HG03575 (cell line): Measurements from ENCODE around the gene GRIPAP1.
"Not testable (repeated sequence)": the region's sequence is repeated elsewhere in the genome, so short reads cannot be mapped to it uniquely, and the experiment has no call there.

Source experiments
- ATAC-seq: cut with Tn5 transposase; IDR thresholded peaks from one replicate; pipeline ENCODE4 v1.9.1; 2021; ENCODE audit not compliant: unreplicated experiment, insufficient number of reproducible peaks, low FRiP score; ENCODE audit errors: extremely low read depth

Gene GRIPAP1

GRCh38 chrX:48997865-48998264 lies 4.2 kb downstream of the GRIPAP1 start:
- no peak for ATAC-seq

- ATAC-seq, result no peak
Observed at GRCh38 chrX:48997455-48997854, 4.6 kb downstream of the GRIPAP1 start.

GRCh38 chrX:48996969-48997368 lies 5.1 kb downstream of the GRIPAP1 start:
- no peak for ATAC-seq

- no peak for ATAC-seq
Observed at GRCh38 chrX:48992341-48992740, 9.7 kb downstream of the GRIPAP1 start.

GRCh38 chrX:48989483-48989882 lies 12.6 kb downstream of the GRIPAP1 start:
- no peak for ATAC-seq

GRCh38 chrX:48983896-48984295 lies 18.2 kb downstream of the GRIPAP1 start:
- ATAC-seq, result no peak

- ATAC-seq, result no peak
Observed at GRCh38 chrX:48983081-48983480, 19.0 kb downstream of the GRIPAP1 start.

GRCh38 chrX:48981178-48981577 lies 20.9 kb downstream of the GRIPAP1 start:
- ATAC-seq, result no peak

GRCh38 chrX:48980341-48980740 lies 21.7 kb downstream of the GRIPAP1 start:
- not testable (repeated sequence) for ATAC-seq

- no peak for ATAC-seq
Observed at GRCh38 chrX:48978226-48978625, 23.8 kb downstream of the GRIPAP1 start.

- ATAC-seq, result no peak
Observed at GRCh38 chrX:48976086-48976485, 26.0 kb downstream of the GRIPAP1 start.

GRCh38 chrX:48975541-48975940 lies 26.5 kb downstream of the GRIPAP1 start:
- ATAC-seq, result no peak

GRCh38 chrX:48975041-48975440 lies 27.0 kb downstream of the GRIPAP1 start:
- ATAC-seq, result no peak

- ATAC-seq, result no peak
Observed at GRCh38 chrX:48974574-48974973, 27.5 kb downstream of the GRIPAP1 start.

- ATAC-seq, result no peak
Observed at GRCh38 chrX:48974033-48974432, 28.0 kb downstream of the GRIPAP1 start.

GRCh38 chrX:48972220-48973164 lies 29.6 kb downstream of the GRIPAP1 start:
- no peak for ATAC-seq

- ATAC-seq, result no peak
Observed at GRCh38 chrX:48971249-48972219, 30.5 kb downstream of the GRIPAP1 start, which contains the start of gene KCND1. Gene KCND1, minus strand, starts transcription at chrX:48971844. Its CDS starts 1,573 bp downstream, at chrX:48970271.

- ATAC-seq, result no peak
Observed at GRCh38 chrX:48969471-48969870, 32.6 kb downstream of the GRIPAP1 start.

GRCh38 chrX:48968377-48968776 lies 33.7 kb downstream of the GRIPAP1 start:
- ATAC-seq, result no peak
